GM18517 (cell line): ENCODE data around the gene NCOA5.
"Not testable (repeated sequence)": the region's sequence is repeated elsewhere in the genome, so short reads cannot be mapped to it uniquely, and the experiment has no call there.

Experiments
- ATAC-seq: cut with Tn5 transposase; IDR thresholded peaks from one replicate; pipeline ENCODE4 v1.9.1; 2021; ENCODE audit warnings: mild to moderate bottlenecking, moderate library complexity; ENCODE audit not compliant: unreplicated experiment

The NCOA5 gene

DNA sequence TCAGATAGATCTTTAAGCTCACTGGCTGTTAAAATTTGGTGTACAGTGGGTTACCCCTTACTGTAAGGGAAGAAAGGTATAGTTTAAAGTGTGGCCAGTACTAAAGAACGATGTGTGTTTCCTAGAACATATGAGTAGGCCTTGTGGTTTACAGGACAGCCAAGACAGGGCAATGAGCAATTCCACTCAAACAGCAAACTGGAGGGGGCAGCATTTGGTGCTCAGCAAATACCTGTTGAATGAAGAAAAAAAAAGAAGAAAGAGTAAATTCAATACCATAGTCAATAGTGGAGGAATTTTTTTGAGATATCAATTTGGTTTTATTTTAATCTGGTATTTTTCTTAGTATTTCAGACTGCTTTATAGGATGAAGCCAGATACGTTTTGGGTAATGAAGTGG is 3.8 kb upstream of the NCOA5 start:
- ATAC-seq, result no peak

DNA sequence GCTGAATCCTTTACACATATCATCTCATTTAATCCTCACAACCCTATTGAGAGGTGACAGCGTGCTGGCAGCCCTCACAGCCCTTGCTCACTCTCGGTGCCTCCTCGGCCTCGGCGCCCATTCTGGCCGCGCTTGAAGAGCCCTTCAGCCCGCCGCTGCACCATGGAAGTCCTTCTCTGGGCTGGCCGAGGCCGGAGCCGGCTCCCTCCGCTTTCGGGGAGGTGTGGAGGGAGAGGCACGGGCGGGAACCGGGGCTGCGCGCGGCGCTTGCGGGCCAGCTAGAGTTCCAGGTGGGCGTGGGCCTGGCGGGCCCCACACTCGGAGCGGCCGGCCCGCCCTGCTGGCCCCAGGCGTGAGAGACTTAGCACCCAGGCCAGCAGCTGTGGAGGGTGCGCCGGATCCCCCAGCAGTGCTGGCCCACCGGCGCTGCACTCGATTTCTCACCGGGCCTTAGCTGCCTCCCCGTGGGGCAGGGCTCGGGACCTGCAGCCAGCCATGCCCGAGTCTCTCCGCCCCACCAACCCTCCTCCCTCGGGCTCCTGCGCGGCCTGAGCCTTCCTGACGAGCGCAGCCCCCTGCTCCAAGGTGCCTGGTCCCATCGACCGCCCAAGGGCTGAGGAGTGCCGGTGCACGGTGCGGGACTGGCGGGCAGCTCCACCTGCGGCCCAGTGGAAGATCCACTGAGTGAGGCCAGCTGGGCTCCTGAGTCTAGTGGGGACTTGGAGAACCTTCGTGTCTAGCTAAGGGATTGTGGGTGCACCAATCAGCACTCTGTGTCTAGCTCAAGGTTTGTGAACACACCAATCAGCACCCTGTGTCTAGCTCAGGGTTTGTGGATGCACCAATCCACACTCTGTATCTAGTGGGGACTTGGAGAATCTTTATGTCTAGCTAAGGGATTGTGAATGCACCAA is 2.1 kb upstream of the NCOA5 start:
- ATAC-seq, result not testable (repeated sequence)

- ATAC-seq, result no peak
These were observed 670 bp downstream of the NCOA5 start for GRCh38 chr20:46089167-46089416.

GRCh38 chr20:46088409-46089166 is 1.2 kb downstream of the NCOA5 start:
- no peak for ATAC-seq

DNA sequence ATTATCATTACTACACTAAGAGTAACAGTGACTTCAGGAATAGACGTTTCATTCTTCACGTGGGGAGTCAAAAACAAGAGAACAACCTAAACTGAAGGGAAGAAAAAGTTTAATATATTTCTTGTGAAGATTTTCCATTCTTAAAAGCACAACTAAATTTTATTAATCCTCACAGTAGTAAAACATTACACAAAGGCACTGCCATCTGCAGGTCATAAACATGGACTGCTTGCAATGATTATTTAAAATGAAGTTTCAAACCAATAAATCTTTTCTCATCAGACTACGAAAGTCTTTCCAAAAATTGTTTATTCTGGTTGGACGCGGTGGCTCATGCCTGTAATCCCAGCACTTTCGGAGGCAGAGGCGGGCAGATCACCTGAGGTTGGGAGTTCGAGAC is 2.6 kb downstream of the NCOA5 start:
- ATAC-seq, result no peak

- ATAC-seq, result no peak
These were observed 4.4 kb downstream of the NCOA5 start for GRCh38 chr20:46085179-46085851.

- ATAC-seq, result no peak
These were observed 5.0 kb downstream of the NCOA5 start for GRCh38 chr20:46084805-46085178.

DNA sequence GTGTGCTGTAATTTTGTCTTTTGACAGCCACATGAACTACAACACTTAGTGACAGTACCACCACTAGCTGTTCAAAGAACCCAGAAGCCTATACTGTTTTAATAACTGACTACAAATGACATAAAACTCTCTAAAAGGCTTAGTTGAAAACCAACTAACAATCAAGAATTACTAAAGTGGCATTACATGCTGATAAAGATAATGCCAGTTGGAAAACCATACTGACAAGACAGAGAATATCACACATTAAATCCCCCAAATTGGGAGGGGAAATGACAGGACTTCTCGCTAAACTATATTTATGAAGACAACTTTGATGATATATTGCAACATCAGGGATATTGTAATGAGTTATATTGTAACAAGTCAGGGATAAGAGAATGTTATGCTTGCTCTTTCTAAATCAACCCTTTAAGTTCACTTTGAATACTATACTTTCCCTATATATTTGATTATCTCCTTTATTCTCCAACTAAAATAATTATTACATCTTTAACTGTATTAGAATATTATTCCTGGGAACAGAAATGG is 6.2 kb downstream of the NCOA5 start:
- ATAC-seq, result no peak

GRCh38 chr20:46083101-46083500 is 6.7 kb downstream of the NCOA5 start:
- ATAC-seq, result no peak

DNA sequence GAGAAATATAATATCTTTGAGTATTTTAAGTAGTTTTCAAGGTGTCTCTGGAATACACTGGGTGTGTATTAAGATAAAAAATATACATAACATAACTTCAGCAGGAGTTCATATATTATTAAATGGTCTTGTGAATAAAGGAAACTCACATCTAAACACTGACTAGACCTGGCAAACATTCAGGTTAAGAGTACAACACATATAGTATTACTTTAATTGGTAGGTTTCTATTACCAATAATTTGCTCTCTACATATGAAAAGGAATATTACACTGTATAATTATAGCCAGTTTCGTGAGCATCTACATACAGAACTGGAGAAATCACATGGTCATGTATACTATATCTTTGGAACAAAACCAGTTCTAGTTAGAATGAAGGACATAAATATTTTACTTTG is 8.7 kb downstream of the NCOA5 start:
- ATAC-seq, result no peak

DNA sequence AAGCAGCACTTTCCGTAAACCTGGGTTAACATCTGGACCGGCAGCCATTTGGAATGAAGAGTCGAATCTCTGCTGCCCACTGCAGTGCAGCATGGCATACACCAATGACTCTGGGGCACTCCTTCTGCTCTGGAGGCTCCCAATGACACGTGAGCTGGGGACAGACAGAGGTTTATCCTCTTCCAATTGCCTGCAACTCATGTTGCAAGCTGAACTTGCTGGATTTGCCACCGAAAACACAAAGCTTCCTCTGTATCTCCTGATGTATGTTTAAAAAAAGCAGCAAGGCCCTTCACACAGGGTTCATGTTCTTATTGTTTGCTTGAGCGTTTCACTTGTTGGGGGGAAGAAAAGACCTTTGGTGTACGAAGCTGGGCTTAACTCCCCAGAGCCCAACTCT is 10.8 kb downstream of the NCOA5 start:
- no peak for ATAC-seq

GRCh38 chr20:46077642-46078305 is 12.0 kb downstream of the NCOA5 start:
- no peak for ATAC-seq

GRCh38 chr20:46076806-46077205 is 13.0 kb downstream of the NCOA5 start:
- ATAC-seq, result no peak

DNA sequence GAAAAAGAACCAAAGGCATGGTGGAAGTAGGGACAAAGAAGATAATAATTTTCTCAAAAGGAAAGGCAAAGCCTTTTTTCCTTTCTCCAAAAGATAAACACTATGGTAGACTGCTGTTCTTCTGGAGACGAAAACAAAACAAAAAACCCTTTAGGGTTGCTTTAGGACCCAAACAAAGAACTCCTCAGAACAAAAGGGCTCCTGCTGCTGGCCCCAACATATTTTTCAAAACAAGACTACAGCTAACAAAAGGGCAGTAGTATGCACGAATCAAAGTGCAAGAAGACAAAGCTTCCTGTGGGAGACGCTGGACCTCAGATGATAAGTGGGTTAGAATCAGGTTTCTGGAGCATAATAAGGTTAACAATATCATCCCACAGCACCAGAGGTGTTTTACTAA is 15.8 kb downstream of the NCOA5 start:
- ATAC-seq, result no peak

DNA sequence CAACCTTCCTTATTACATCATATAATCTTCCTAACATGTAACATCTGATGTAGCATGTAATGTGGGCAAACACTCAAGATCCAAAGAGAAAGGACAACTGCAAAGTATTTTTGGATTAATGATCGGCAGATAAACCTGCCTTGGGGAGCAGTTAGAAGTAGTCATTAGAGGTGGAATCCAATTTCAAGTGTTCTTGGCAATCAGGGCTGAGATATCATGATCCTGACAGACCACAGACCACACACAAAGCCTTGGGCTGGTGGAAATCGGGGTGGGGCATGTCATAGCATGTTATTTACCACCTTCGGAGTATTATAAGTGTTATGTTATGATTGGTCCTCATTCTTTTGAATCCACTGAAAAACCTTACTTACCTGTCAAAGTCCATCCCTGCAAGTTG is 16.3 kb downstream of the NCOA5 start:
- ATAC-seq, result no peak

GRCh38 chr20:46073024-46073423 is 16.7 kb downstream of the NCOA5 start:
- ATAC-seq, result no peak

DNA sequence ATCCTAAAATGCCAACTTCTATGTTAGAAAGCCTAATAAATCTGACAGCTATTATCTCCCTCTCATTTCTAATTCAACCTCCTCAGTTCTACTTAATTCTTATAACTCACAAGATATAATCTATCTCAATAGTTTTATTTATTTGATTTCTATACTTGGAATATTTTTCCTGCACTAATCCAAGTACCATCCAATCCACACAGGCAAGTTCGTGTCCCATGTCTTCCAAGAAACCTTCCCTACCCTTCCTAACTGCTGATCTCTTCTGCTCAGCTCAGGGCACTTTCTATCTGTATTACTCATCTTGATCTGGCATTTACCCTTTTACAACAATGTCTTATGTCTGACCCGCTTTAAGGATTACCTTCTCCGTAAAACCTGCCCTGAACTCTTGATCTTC is 18.2 kb downstream of the NCOA5 start:
- ATAC-seq, result no peak

DNA sequence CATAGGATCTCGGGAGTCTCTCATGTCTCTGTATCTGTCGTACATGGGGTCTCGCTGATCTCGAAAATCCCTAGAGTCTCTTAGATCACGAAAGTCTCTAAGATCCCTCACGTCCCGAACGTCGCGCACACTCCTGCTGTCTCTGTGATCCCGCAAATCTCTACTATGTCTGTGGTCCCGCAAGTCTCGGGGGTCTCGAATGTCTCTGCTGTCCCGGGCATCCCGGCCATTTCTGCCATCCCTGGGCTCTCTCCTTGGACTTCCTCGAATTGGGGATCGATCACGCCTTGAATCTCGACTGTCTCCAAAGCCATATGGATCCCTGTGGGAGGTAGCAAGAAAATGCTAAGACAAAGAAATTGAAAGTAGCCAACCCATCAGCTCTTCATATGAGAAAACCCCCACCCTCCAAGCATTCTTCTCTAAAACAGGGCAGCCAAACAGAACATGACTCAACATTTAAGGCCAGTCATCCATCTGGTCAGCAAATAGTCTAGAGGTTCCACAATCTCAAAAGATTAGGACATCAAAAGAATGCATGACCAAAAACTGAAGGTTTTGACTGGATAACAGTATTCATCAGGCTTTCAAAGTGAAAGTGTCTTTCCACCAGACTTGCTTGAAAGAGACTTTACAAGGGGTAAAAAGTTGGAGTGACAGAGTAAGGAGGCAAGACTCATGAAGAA is 19.4 kb downstream of the NCOA5 start:
- no peak for ATAC-seq

DNA sequence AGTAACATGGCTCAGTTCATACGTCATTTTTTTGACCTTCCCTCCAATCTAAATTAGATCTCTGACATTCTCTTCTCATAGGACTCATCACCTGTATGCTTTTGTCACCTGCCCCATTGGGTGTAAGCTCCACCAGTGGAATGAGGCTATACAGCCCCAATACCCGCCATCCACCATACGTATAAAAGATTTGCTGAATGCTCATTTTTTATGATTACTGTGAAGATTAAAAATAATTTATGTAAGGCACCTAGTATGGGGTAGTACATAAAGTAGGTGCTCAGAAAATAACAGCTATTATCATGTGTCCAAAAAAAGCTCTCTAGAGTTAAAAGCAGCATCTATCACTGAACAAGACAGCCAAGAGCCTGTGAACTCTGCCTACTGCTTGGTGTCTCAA is 24.1 kb downstream of the NCOA5 start:
- ATAC-seq, result no peak

DNA sequence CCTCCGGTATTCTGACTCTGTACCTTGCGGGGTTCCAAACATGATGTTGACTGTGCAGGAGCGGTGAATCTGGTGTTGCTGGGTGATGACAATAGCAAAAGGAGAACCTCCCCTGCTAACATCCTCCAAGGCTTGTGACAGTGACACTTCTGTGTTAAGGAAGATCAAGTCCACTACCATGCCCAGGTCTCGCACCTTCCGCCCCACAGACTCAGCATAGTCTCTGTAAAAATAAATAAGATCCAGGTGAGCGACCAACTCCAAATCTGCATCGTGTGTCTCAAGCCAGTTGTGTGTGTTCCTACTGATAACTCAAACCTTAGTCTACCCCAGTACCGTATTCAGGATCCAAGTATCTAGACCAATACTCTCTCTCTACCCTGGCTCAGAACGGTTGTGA is 24.8 kb downstream of the NCOA5 start:
- no peak for ATAC-seq

DNA sequence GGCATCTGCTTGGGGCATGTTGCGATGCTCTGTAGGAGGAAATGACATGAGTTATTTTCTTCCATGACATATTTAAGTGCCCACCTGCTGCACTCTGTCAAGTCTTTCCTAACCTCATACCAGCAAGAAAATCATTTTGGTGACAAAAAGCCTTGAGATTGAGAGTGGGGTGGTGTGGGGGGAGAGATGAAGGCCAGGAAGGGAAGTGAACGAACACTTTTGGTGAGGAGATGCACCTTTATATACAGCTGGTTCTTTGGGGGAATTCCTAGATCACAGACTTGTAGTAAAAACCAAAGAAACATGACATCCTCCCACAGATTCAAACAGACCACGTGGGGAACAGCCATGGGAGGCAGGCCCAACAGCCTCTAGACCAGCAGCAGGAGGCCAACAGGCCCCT is 26.1 kb downstream of the NCOA5 start:
- no peak for ATAC-seq
